ENCODE data around the gene PCDH9. TPM values are rescaled to one million over a fixed set of nuclear protein-coding genes. Genes with fewer than 3 reads are reported as not detected.
"Not testable (repeated sequence)": the region's sequence is repeated elsewhere in the genome, so short reads cannot be mapped to it uniquely, and the experiment has no call there.

Gene PCDH9
- total RNA-seq, 1 donor from 2014 or later, result 9.8 TPM

GRCh38 chr13:66301482-66301881 is 928.7 kb downstream of the PCDH9 start:
- Mint-ChIP-seq H3K27me3 (ENCODE audit: low read depth) (no peaks in the 10 kb centered on the region), H3K36me3 (ENCODE audit: low read depth) (peaks cover 4% of the 10 kb centered on the region), H3K27ac (ENCODE audit: unreplicated experiment) (no peak overlapping the region), H3K4me3 (ENCODE audit: unreplicated experiment) (no peak overlapping the region), H3K9me3 (ENCODE audit: low read depth) (peaks cover 10% of the 10 kb centered on the region), H3K4me1 (ENCODE audit: low read depth) (peaks cover 7% of the 10 kb centered on the region)
- TF ChIP-seq CTCF (IDR thresholded peaks at IDR 0.05), result no peak
- no peak for DNase-seq (ENCODE audit: low spot score)

- Mint-ChIP-seq H3K4me3 (ENCODE audit: unreplicated experiment) (no peak overlapping the region), H3K9me3 (ENCODE audit: low read depth) (peaks cover 15% of the 10 kb centered on the region), H3K27ac (ENCODE audit: unreplicated experiment) (no peak overlapping the region), H3K27me3 (ENCODE audit: low read depth) (no peaks in the 10 kb centered on the region), H3K36me3 (ENCODE audit: low read depth) (peaks cover 7% of the 10 kb centered on the region), H3K4me1 (ENCODE audit: low read depth) (peaks cover 5% of the 10 kb centered on the region)
- no peak for DNase-seq (ENCODE audit: low spot score)
- no peak for TF ChIP-seq CTCF (IDR thresholded peaks at IDR 0.05)
Measured at GRCh38 chr13:66301006-66301405, 929.1 kb downstream of the PCDH9 start.

- Mint-ChIP-seq H3K4me1 (ENCODE audit: low read depth) (peaks cover 3% of the 10 kb centered on the region), H3K36me3 (ENCODE audit: low read depth) (peaks cover 9% of the 10 kb centered on the region)
Measured at GRCh38 chr13:66296875-66297274, 933.3 kb downstream of the PCDH9 start.

GRCh38 chr13:66296328-66296727 is 933.8 kb downstream of the PCDH9 start:
- no peak for DNase-seq (ENCODE audit: low spot score)
- Mint-ChIP-seq H3K9me3 (ENCODE audit: low read depth) (peaks cover 18% of the 10 kb centered on the region), H3K27me3 (ENCODE audit: low read depth) (no peaks in the 10 kb centered on the region)

More at GRCh38 chr13:66296875-66297274, 933.3 kb downstream of the PCDH9 start:
- Mint-ChIP-seq H3K4me3 (ENCODE audit: unreplicated experiment) (no peak overlapping the region), H3K9me3 (ENCODE audit: low read depth) (peaks cover 18% of the 10 kb centered on the region), H3K27me3 (ENCODE audit: low read depth) (no peaks in the 10 kb centered on the region), H3K27ac (ENCODE audit: unreplicated experiment) (no peak overlapping the region)
- no peak for DNase-seq (ENCODE audit: low spot score)
- TF ChIP-seq CTCF (IDR thresholded peaks at IDR 0.05), result no peak

GRCh38 chr13:66286806-66287205 is 943.3 kb downstream of the PCDH9 start:
- not testable (repeated sequence) for H3K36me3 Mint-ChIP-seq (ENCODE audit: low read depth); H3K4me3 Mint-ChIP-seq (ENCODE audit: unreplicated experiment); H3K4me1 Mint-ChIP-seq (ENCODE audit: low read depth); H3K27ac Mint-ChIP-seq (ENCODE audit: unreplicated experiment); H3K27me3 Mint-ChIP-seq (ENCODE audit: low read depth); DNase-seq (ENCODE audit: low spot score)
- peaks cover 36% of the 10 kb centered on the region for H3K9me3 Mint-ChIP-seq (ENCODE audit: low read depth)

More at GRCh38 chr13:66296328-66296727, 933.8 kb downstream of the PCDH9 start:
- Mint-ChIP-seq H3K27ac (ENCODE audit: unreplicated experiment) (no peak overlapping the region), H3K4me3 (ENCODE audit: unreplicated experiment) (no peak overlapping the region), H3K36me3 (ENCODE audit: low read depth) (peaks cover 9% of the 10 kb centered on the region), H3K4me1 (ENCODE audit: low read depth) (peaks cover 3% of the 10 kb centered on the region)
- no peak for TF ChIP-seq CTCF (IDR thresholded peaks at IDR 0.05)

GRCh38 chr13:66275416-66275815 is 954.7 kb downstream of the PCDH9 start:
- H3K9me3 Mint-ChIP-seq (ENCODE audit: low read depth), result peaks cover 13% of the 10 kb centered on the region
- no peak overlapping the region for H3K27ac Mint-ChIP-seq (ENCODE audit: unreplicated experiment)
- no peak for TF ChIP-seq CTCF (IDR thresholded peaks at IDR 0.05)
- peaks cover 6% of the 10 kb centered on the region for H3K36me3 Mint-ChIP-seq (ENCODE audit: low read depth)
- H3K4me3 Mint-ChIP-seq (ENCODE audit: unreplicated experiment), result no peak overlapping the region
- H3K4me1 Mint-ChIP-seq (ENCODE audit: low read depth), result no peaks in the 10 kb centered on the region
- H3K27me3 Mint-ChIP-seq (ENCODE audit: low read depth), result no peaks in the 10 kb centered on the region
- DNase-seq (ENCODE audit: low spot score), result no peak
